ENCODE data around the gene TMEM207.

Gene TMEM207

DNA sequence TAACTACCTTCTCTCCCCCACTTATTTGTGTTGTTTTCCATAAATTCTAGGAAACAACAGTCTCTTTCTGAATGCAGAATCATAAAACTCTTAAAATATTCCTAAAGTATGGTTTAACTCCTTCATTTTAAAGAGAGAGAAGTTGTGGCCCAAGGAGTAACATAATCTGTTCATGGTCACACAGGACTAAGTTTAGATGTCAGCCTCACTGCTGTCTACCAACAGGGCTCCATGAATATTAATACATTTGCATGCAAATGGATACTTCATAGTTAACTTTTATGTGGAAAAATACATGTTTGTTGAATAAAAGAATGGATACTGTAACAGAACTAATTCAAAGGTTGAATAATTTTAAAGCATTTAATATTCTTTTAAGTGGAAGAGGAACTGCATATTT lies 45.7 kb upstream of the TMEM207 start:
- Histone ChIP-seq H4K20me1 (ENCODE audit: insufficient read depth, low read length, poor library complexity, severe bottlenecking) (no peaks in the 10 kb centered on the region), H3K4me1 (ENCODE audit: insufficient read depth, low read length, poor library complexity, severe bottlenecking) (no peaks in the 10 kb centered on the region), H3K27me3 (ENCODE audit: insufficient read depth, low read length, poor library complexity, severe bottlenecking) (peaks cover 93% of the 10 kb centered on the region), H3F3A (ENCODE audit: low read depth) (no peaks in the 10 kb centered on the region), H3K9me2 (replicated peaks; ENCODE audit: low read depth, low read length) (no peaks in the 10 kb centered on the region), H3K36me3 (ENCODE audit: insufficient read depth, low read length) (no peaks in the 10 kb centered on the region), H3K4me2 (ENCODE audit: low read depth, low read length, poor library complexity, severe bottlenecking) (no peak overlapping the region), H3K4me3 (ENCODE audit: low read length, poor library complexity, severe bottlenecking) (no peak overlapping the region), H2AFZ (ENCODE audit: low read length) (no peak overlapping the region), H3K79me2 (ENCODE audit: insufficient read depth, low read length) (no peaks in the 10 kb centered on the region), H3K9me3 (ENCODE audit: insufficient read depth, low read depth, low read length) (no peaks in the 10 kb centered on the region), H3K9ac (ENCODE audit: low read depth, low read length, poor library complexity, severe bottlenecking) (no peak overlapping the region)
- TF ChIP-seq CTCF (conservative IDR thresholded peaks at IDR 0.05; ENCODE audit: low read length) (no peak), EZH2phosphoT487 (IDR thresholded peaks at IDR 0.05; ENCODE audit: borderline replicate concordance) (no peak)

- Histone ChIP-seq H3K4me2 (ENCODE audit: low read depth, low read length, poor library complexity, severe bottlenecking) (no peak overlapping the region), H3K4me1 (ENCODE audit: insufficient read depth, low read length, poor library complexity, severe bottlenecking) (no peaks in the 10 kb centered on the region), H3K79me2 (ENCODE audit: insufficient read depth, low read length) (no peaks in the 10 kb centered on the region), H3K4me3 (ENCODE audit: low read length, poor library complexity, severe bottlenecking) (no peak overlapping the region), H3K27me3 (ENCODE audit: insufficient read depth, low read length, poor library complexity, severe bottlenecking) (peaks cover 95% of the 10 kb centered on the region), H3K9me2 (replicated peaks; ENCODE audit: low read depth, low read length) (no peaks in the 10 kb centered on the region), H3F3A (ENCODE audit: low read depth) (no peaks in the 10 kb centered on the region), H2AFZ (ENCODE audit: low read length) (no peak overlapping the region), H3K9me3 (ENCODE audit: insufficient read depth, low read depth, low read length) (no peaks in the 10 kb centered on the region), H3K36me3 (ENCODE audit: insufficient read depth, low read length) (no peaks in the 10 kb centered on the region), H4K20me1 (ENCODE audit: insufficient read depth, low read length, poor library complexity, severe bottlenecking) (no peaks in the 10 kb centered on the region), H3K9ac (ENCODE audit: low read depth, low read length, poor library complexity, severe bottlenecking) (no peak overlapping the region)
- TF ChIP-seq EZH2phosphoT487 (IDR thresholded peaks at IDR 0.05; ENCODE audit: borderline replicate concordance) (no peak), CTCF (conservative IDR thresholded peaks at IDR 0.05; ENCODE audit: low read length) (no peak)
These were observed 45.2 kb upstream of the TMEM207 start for GRCh38 chr3:190494907-190495306.

GRCh38 chr3:190492966-190493365 lies 43.3 kb upstream of the TMEM207 start:
- Histone ChIP-seq H3K79me2 (ENCODE audit: insufficient read depth, low read length) (no peaks in the 10 kb centered on the region), H3K4me3 (ENCODE audit: low read length, poor library complexity, severe bottlenecking) (no peak overlapping the region), H4K20me1 (ENCODE audit: insufficient read depth, low read length, poor library complexity, severe bottlenecking) (no peaks in the 10 kb centered on the region), H3K4me1 (ENCODE audit: insufficient read depth, low read length, poor library complexity, severe bottlenecking) (no peaks in the 10 kb centered on the region), H2AFZ (ENCODE audit: low read length) (no peak overlapping the region), H3K36me3 (ENCODE audit: insufficient read depth, low read length) (no peaks in the 10 kb centered on the region), H3K27me3 (ENCODE audit: insufficient read depth, low read length, poor library complexity, severe bottlenecking) (peaks cover 96% of the 10 kb centered on the region), H3K9ac (ENCODE audit: low read depth, low read length, poor library complexity, severe bottlenecking) (no peak overlapping the region), H3K9me2 (replicated peaks; ENCODE audit: low read depth, low read length) (no peaks in the 10 kb centered on the region), H3K9me3 (ENCODE audit: insufficient read depth, low read depth, low read length) (no peaks in the 10 kb centered on the region), H3F3A (ENCODE audit: low read depth) (no peaks in the 10 kb centered on the region), H3K4me2 (ENCODE audit: low read depth, low read length, poor library complexity, severe bottlenecking) (no peak overlapping the region)
- TF ChIP-seq EZH2phosphoT487 (IDR thresholded peaks at IDR 0.05; ENCODE audit: borderline replicate concordance) (no peak), CTCF (conservative IDR thresholded peaks at IDR 0.05; ENCODE audit: low read length) (no peak)

Measured in Loucy (cell line).